MCF 10A (cell line): ENCODE data around the gene GNG7. TPM values are rescaled to one million over a fixed set of nuclear protein-coding genes. Genes with fewer than 3 reads are reported as not detected.

Source experiments
- BruUV-seq: library from RNA; stranded (reverse); fragments of 400-500 nt; replicated peaks from 2 replicates; lab custom pipeline; 2021; lab: Mats Ljungman, UMichigan
- CTCF ChIA-PET: fragments of 300-600 bp; sonication (Branson Sonifier 250); formaldehyde crosslinking; extraction: SDS; loops from one replicate; lab custom pipeline; 2021; ENCODE audit warnings: antibody characterized with exemption, inconsistent platforms; lab: Yijun Ruan, JAX
- POLR2A ChIA-PET: fragments of 300-600, 350-650 bp; sonication (Branson Sonifier 250); formaldehyde crosslinking; extraction: SDS; loops from one replicate; lab custom pipeline; 2020; ENCODE audit warnings: antibody characterized with exemption, inconsistent platforms; lab: Yijun Ruan, JAX
- DNase-seq: peaks from one replicate; pipeline ENCODE4 v3.0.0-alpha.2; 2018; ENCODE audit not compliant: unreplicated experiment
- H3K27ac Mint-ChIP-seq: one replicate; pipeline ENCODE4 v1.8.0; 2022; ENCODE audit warnings: mild to moderate bottlenecking, low read depth, mixed read lengths; ENCODE audit not compliant: unreplicated experiment
- H3K27me3 Mint-ChIP-seq: one replicate; pipeline ENCODE4 v1.8.0; 2022; ENCODE audit warnings: mixed read lengths; ENCODE audit not compliant: insufficient read depth, unreplicated experiment
- H3K36me3 Mint-ChIP-seq: one replicate; pipeline ENCODE4 v1.8.0; 2022; ENCODE audit warnings: mild to moderate bottlenecking, moderate library complexity, mixed read lengths; ENCODE audit not compliant: insufficient read depth, unreplicated experiment
- H3K4me1 Mint-ChIP-seq: one replicate; pipeline ENCODE4 v1.8.0; 2022; ENCODE audit warnings: mixed read lengths; ENCODE audit not compliant: insufficient read depth, unreplicated experiment
- H3K4me3 Mint-ChIP-seq: one replicate; pipeline ENCODE4 v1.8.0; 2022; ENCODE audit warnings: mild to moderate bottlenecking, moderate library complexity, mixed read lengths; ENCODE audit not compliant: unreplicated experiment
- H3K9me3 Mint-ChIP-seq: one replicate; pipeline ENCODE4 v1.8.0; 2022; ENCODE audit warnings: mixed read lengths; ENCODE audit not compliant: unreplicated experiment
- CTCF ChIP-seq: fragments of 200-600 bp; IDR thresholded peaks from one replicate; pipeline ENCODE4 v1.8.0; 2022; ENCODE audit warnings: antibody characterized with exemption, mild to moderate bottlenecking; ENCODE audit not compliant: unreplicated experiment
- intact Hi-C: fragments of 100-400 bp; cut with micrococcal nuclease; formaldehyde crosslinking; loops from 2 replicates; pipeline ENCODE4 v1.14.1; 2022
- total RNA-seq: library from RNA; stranded (reverse); gene quantifications from 2 replicates; pipeline ENCODE4 v1.2.3, GENCODE V29; 2022

Gene GNG7
- total RNA-seq, 1 experiment from 2014 or later = 0.51 TPM

GRCh38 chr19:2488405-2488941 lies 214.0 kb downstream of the GNG7 start:
- CTCF ChIA-PET = interaction anchor here (0.6 kb wide), 1 partner anchor 17 kb away, joined by 3 read pairs; no protein-coding TSS in a partner anchor
- H3K27me3 Mint-ChIP-seq = no peaks in the 10 kb centered on the region
- peaks cover 34% of the 10 kb centered on the region for H3K4me1 Mint-ChIP-seq
- BruUV-seq = no TSS peak
- no peak for TF ChIP-seq CTCF
- H3K9me3 Mint-ChIP-seq = no peaks in the 10 kb centered on the region
- no peak overlapping the region for H3K27ac Mint-ChIP-seq
- no peak for DNase-seq
- H3K36me3 Mint-ChIP-seq = no peaks in the 10 kb centered on the region
- POLR2A ChIA-PET = interaction anchor here (0.7 to 10.7 kb wide), 2 partner anchors 10 to 836 kb away, joined by 3 to 131 read pairs; partner anchors contain the start of genes GADD45B and TCF3
- intact Hi-C loops = no loop called here
- H3K4me3 Mint-ChIP-seq = no peak overlapping the region

GRCh38 chr19:2487842-2488241 lies 214.7 kb downstream of the GNG7 start:
- Mint-ChIP-seq H3K36me3 (no peaks in the 10 kb centered on the region), H3K4me1 (peaks cover 31% of the 10 kb centered on the region), H3K9me3 (no peaks in the 10 kb centered on the region), H3K4me3 (no peak overlapping the region), H3K27me3 (no peaks in the 10 kb centered on the region), H3K27ac (no peak overlapping the region)
- intact Hi-C loops = no loop called here
- POLR2A ChIA-PET = interaction anchor here (10.7 kb wide), 1 partner anchor 10 kb away, joined by 131 read pairs; the partner anchor contains the start of gene GADD45B
- no peak for TF ChIP-seq CTCF
- no TSS peak for BruUV-seq
- CTCF ChIA-PET = interaction anchor here (0.6 kb wide), 1 partner anchor 17 kb away, joined by 3 read pairs; no protein-coding TSS in a partner anchor
- no peak for DNase-seq

GRCh38 chr19:2487090-2487489 lies 215.4 kb downstream of the GNG7 start:
- H3K27ac Mint-ChIP-seq = no peak overlapping the region
- ChIA-PET POLR2A (interaction anchor here (10.7 kb wide), 1 partner anchor 9 kb away, joined by 131 read pairs; the partner anchor contains the start of gene GADD45B), CTCF (no interaction called here)
- no peak for DNase-seq
- H3K4me3 Mint-ChIP-seq = no peak overlapping the region
- no peak for TF ChIP-seq CTCF
- peaks cover 26% of the 10 kb centered on the region for H3K4me1 Mint-ChIP-seq
- H3K27me3 Mint-ChIP-seq = no peaks in the 10 kb centered on the region
- H3K9me3 Mint-ChIP-seq = no peaks in the 10 kb centered on the region
- H3K36me3 Mint-ChIP-seq = no peaks in the 10 kb centered on the region
- no TSS peak for BruUV-seq
- intact Hi-C loops = no loop called here

GRCh38 chr19:2485428-2485827 lies 217.1 kb downstream of the GNG7 start:
- DNase-seq = no peak
- ChIA-PET CTCF (no interaction called here), POLR2A (no interaction called here)

More at GRCh38 chr19:2485428-2485827, 217.1 kb downstream of the GNG7 start:
- H3K9me3 Mint-ChIP-seq = no peaks in the 10 kb centered on the region
- no peak for TF ChIP-seq CTCF
- peaks cover 4% of the 10 kb centered on the region for H3K36me3 Mint-ChIP-seq
- intact Hi-C loops = no loop called here
- no peak overlapping the region for H3K27ac Mint-ChIP-seq
- no peaks in the 10 kb centered on the region for H3K27me3 Mint-ChIP-seq
- no TSS peak for BruUV-seq
- no peak overlapping the region for H3K4me3 Mint-ChIP-seq
- peaks cover 11% of the 10 kb centered on the region for H3K4me1 Mint-ChIP-seq
